GM19025 (cell line): ENCODE results near the gene GTF2IRD2.
"Not testable (repeated sequence)": the region's sequence is repeated elsewhere in the genome, so short reads cannot be mapped to it uniquely, and the experiment has no call there.

ENCODE experiments used
- ATAC-seq: cut with Tn5 transposase; IDR thresholded peaks from one replicate; pipeline ENCODE4 v1.9.1; 2021; ENCODE audit warnings: mild to moderate bottlenecking, low read depth, moderate library complexity; ENCODE audit not compliant: unreplicated experiment

GTF2IRD2 gene

GRCh38 chr7:74850833-74851721 is at the start of gene GTF2IRD2:
Gene GTF2IRD2, minus strand, starts transcription at chr7:74851605. Its CDS starts 15,227 bp downstream, at chr7:74836378.
- ATAC-seq = peak; percentile 93

DNA sequence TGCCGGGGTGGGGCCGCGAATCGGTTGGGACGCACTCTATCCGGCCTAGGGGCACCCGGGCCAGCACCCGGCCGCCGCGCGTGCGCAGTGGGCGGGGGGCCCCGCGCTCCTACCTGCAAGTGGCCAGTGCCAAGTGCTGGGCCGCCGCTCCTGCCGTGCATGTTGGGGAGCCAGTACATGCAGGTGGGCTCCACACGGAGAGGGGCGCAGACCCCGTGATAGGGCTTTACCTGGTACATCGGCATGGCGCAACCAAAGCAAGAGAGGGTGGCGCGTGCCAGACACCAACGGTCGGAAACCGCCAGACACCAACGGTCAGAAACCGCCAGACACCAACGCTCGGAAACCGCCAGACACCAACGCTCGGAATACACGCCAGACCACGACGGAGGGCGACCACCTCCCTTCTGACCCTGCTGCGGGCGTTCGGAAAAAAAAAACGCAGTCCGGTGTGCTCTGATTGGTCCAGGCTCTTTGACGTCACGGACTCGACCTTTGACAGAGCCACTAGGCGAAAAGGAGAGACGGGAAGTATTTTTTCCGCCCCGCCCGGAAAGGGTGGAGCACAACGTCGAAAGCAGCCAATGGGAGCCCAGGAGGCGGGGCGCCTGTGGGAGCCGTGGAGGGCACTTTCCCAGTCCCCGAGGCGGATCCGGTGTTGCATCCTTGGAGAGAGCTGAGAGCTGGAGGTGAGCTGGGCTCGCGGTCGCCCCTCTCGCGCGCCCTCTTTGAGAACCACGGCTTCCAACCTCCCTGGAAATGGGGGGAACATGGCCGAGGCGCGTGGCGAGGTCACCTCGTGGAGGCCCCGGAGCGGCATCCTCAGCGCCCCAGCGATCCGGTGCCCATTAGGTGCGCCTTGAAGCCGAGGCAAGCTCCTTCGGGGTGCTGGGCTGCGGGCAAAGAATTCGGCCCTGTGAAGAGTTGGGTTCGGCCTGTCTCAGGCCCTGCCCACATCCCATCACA is 39.0 kb upstream of the GTF2IRD2 start:
- ATAC-seq = not testable (repeated sequence)

GRCh38 chr7:74889518-74890129 is 38.2 kb upstream of the GTF2IRD2 start:
- ATAC-seq = not testable (repeated sequence)

DNA sequence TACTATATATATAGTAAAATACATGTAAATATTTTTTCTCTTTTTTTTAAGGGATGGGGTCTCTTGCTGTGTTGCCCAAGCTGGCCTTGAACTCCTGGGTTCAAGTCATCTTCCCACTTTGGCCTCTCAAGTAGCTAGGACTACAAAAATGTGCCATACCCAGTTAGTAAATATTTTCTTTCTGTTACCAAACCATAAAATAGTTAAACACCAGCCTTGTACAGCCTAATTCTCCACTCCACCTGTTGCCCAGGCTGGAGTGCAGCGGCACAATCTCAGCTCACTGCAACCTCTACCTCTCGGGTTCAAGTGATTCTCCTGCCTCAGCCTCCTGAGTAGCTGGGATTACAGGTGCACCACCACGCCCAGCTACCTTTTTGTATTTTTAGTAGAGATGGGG is 33.9 kb upstream of the GTF2IRD2 start:
- ATAC-seq = not testable (repeated sequence)

GRCh38 chr7:74882110-74882509 is 30.7 kb upstream of the GTF2IRD2 start:
- ATAC-seq = not testable (repeated sequence)

DNA sequence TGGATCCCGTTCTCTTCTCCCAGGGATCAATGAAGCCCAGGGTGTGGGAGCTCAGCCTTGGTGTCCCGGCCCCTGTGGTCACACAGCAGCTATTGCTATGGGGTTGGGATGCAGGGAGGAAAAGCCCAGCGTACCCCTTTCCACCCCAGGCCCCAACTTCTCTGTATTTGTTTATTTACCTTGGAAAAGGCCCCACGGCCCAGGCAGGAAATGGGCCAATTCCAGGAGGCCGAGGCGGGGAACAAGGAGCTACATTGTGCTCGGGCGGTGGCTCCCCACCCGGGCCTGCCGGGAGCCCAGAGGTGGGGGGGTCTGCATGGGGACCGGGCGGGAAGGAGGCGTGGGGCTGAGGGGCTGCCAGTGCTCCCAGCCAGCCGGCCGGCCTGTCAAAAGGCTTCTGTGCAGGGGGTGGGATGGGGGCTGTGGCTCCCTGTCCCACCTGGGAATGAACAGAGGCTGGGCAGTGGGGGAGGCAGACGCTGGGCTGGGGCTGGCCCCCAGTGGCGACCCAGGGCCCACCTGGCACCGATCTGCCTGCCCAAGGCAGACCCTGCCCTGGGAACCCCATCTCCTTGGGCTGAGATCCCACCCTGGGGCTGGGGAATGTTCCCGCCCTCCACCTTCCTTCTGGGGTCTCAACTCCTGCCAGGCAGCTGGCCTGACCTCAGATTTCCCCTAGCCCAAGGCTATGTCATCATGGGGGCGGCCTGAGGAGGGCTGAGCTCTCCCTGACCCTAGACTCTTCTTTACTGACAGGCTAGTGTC is 23.5 kb upstream of the GTF2IRD2 start:
- ATAC-seq = not testable (repeated sequence)

DNA sequence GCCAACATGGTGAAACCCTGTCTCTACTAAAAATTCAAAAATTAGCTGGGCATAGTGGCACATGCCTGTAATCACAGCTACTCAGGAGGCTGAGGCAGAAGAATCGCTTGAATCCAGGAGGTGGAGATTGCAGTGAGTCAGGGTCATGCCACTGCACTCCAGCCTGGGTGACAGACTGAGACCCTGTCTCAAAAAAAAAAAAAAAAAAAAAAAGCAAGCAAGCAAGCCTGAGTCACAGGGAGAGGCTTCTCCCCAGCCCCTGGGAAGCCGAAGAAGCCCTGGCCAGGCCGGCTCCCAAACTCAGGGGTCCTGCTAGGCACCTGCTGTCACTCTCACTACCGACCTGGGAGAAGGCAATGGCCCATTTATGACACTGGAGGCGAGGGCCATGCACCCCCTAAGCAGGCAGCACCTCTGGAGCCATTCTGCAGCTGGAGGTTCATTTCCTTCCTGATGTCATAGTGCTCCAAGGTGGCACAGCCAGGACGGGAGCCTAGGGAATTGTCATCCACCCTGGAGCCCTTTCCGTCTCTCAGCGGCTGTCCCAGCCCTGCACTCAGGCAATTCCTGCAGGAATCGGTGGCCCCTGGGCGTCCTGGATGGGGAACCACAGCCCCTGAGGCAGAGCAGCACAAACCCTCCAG is 22.8 kb upstream of the GTF2IRD2 start:
- ATAC-seq = not testable (repeated sequence)

DNA sequence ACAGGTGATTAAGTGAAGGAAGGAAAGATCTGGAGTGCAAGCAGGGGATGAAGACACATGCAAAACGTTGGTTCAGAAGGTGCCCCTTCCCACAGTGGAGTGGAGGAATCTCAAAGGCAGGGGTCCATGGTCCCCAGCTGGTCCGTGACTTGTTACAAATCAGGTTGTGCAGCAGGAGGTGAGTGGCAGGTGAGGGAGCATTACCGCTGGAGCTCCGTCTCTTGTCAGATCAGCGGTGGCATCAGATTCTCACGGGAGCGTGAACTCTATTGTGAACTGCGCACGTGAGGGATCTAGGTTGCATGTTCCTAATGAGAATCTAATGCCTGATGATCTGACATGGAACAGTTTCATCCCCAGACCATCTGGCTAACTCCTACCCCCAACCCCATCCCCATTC is 21.1 kb upstream of the GTF2IRD2 start:
- not testable (repeated sequence) for ATAC-seq

DNA sequence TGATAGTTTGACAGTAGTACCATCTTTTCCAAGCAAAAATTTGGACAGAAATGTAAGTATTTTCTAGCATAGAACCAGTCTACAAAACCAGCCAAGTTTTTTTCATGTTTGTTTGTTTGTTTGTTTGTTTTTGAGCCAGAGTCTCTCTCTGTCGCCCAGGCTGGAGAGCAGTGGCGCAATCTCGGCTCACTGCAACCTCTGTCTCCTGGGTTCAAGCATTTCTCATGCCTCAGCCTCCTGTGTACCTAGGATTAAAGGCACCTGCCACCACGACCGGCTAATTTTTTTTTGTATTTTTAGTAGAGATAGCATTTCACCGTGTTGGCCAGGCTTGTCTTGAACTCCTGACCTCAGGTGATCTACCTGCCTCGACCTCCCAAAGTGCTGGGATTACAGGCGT is 14.4 kb upstream of the GTF2IRD2 start:
- ATAC-seq = not testable (repeated sequence)

DNA sequence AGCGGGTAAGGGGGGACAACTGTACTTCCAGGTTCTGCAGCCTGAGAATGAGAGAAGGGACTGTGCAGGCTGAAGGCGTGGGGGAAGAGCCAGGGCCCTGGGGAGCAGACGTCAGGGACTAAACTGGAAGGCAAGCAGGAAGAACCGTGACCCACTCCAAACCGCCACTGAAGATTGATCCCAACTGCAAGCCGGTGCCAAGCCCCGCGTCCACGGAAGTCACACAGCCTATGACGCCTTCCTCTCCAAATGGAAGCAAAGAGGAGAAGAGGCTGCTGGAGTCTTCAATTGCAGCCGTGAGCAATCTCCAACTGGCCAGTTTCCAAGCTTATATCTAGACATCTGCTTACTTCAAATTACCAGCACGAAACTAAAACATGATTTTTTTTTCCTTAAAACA is 1.6 kb downstream of the GTF2IRD2 start:
- not testable (repeated sequence) for ATAC-seq

GRCh38 chr7:74830411-74830810 is 21.0 kb downstream of the GTF2IRD2 start:
- not testable (repeated sequence) for ATAC-seq

- ATAC-seq = not testable (repeated sequence)
Observed at GRCh38 chr7:74829959-74830358, 21.4 kb downstream of the GTF2IRD2 start.

- not testable (repeated sequence) for ATAC-seq
Observed at GRCh38 chr7:74821259-74821658, 30.1 kb downstream of the GTF2IRD2 start.

DNA sequence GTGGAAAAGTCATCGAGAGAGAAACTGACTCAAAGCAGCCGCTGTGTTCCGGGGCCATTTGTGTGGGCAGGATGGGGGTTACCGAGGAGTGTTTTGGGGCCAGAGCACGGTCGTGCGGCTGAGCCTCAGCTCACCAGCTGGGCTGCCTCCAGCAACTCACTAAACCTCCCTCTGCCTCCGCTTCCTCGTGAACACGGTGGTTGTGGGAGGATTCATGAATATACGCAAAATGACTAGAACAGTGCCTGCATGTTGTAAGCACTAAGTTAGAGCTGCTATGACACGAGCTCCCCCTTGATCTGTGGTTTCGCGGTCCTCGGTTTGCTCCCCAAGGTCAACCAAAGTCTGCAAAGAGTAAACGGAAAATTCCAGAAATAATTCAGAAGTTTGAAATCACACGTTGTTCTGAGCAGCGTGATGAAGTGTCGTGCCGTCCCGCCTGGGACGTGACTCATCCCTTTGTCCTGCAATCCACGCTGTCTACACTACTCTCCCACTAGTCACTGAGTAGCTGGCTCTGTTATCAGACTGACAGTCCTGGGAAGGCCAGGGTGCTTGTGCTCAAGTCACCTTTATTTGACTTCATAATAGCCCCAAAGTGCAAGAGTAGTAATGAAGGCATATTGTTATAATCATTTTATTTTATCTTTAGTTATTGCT is 31.1 kb downstream of the GTF2IRD2 start:
- ATAC-seq = peak; percentile 85

DNA sequence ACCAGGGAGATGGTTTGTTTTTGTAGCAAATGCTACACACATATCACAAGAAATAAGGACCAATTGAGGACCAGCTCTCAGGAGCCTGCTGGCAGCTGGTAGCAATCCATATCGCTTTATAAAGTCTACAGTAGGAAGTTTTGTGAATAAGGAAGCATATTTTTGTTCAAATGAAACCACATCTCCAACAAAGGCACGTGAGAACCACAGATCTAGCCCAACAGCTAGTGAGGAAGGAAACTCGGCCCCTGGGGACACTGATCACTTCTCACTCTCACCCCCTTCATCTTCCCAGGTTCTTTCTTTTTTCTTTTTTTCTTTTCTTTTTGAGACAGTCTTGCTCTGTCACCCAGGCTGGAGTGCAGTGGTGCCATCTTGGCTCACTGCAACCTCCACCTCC is 35.5 kb downstream of the GTF2IRD2 start:
- not testable (repeated sequence) for ATAC-seq

- not testable (repeated sequence) for ATAC-seq
Observed at GRCh38 chr7:74798644-74799043, 52.8 kb downstream of the GTF2IRD2 start.

- ATAC-seq = not testable (repeated sequence)
Observed at GRCh38 chr7:74797848-74798622, 53.4 kb downstream of the GTF2IRD2 start.

- not testable (repeated sequence) for ATAC-seq
Observed at GRCh38 chr7:74789200-74789736, 62.1 kb downstream of the GTF2IRD2 start.
